GM12873 (cell line): Measurements from ENCODE around the gene SBF1.

Source experiments
- TF ChIP-seq, protein P1 (sequence below): IDR thresholded peaks from 2 replicates; pipeline ENCODE4 v1.5.1; 2012; ENCODE audit warnings: low read depth, mild to moderate bottlenecking, moderate library complexity, low read length, control low read depth; ENCODE audit not compliant: insufficient read depth; ENCODE audit errors: missing control alignments

Gene SBF1

DNA sequence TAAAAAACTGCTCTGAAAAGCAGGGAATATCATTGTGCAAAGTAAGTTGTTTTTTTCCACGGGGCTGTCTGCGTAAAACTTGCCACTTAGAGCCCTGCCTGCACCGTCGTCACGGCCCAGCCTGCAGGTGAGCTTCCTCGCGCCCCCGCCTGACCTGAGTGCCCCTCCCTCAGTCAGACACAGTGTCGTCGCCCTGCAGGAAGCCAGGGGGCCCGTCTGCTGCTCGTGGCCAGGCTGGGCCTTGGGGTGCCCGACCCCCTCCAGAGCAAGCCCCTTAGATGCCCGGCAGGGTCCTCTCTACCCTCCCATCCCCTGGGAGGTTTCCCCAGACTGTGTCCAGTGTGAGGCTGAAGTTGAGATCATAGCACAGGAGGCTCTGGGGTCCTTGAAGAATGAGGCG, 31.6 kb downstream of the SBF1 start:
- TF ChIP-seq, protein P1, sequence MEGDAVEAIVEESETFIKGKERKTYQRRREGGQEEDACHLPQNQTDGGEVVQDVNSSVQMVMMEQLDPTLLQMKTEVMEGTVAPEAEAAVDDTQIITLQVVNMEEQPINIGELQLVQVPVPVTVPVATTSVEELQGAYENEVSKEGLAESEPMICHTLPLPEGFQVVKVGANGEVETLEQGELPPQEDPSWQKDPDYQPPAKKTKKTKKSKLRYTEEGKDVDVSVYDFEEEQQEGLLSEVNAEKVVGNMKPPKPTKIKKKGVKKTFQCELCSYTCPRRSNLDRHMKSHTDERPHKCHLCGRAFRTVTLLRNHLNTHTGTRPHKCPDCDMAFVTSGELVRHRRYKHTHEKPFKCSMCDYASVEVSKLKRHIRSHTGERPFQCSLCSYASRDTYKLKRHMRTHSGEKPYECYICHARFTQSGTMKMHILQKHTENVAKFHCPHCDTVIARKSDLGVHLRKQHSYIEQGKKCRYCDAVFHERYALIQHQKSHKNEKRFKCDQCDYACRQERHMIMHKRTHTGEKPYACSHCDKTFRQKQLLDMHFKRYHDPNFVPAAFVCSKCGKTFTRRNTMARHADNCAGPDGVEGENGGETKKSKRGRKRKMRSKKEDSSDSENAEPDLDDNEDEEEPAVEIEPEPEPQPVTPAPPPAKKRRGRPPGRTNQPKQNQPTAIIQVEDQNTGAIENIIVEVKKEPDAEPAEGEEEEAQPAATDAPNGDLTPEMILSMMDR = no peak

DNA sequence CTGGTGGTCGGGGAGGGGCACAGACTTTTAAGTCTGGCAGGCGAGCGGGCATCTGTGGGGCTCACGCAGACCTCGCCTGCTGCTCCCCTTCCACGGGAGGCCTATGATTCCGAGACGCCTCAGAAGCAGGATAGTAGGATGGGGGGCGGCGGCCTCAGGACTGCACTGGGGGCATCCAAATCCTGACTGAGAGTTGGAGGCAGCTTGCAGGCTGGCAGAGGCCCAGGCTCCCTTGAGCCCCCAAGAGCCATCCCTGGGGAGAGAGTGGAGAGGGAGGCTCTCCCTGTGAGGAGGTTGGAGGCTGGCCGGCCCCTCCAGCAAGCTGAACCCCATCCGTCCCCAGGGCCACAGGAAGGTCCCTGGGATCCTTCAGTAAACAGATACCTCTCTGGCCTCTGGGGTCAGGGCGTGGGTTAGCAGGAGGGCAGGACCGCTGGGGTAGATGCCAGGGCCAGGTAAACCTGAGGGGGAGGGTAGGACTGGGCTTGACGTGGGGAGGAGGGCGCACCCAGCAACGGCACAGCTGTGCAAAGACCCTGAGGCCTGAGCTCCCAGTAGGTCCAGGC, 33.3 kb downstream of the SBF1 start:
- TF ChIP-seq, protein P1 = no peak

DNA sequence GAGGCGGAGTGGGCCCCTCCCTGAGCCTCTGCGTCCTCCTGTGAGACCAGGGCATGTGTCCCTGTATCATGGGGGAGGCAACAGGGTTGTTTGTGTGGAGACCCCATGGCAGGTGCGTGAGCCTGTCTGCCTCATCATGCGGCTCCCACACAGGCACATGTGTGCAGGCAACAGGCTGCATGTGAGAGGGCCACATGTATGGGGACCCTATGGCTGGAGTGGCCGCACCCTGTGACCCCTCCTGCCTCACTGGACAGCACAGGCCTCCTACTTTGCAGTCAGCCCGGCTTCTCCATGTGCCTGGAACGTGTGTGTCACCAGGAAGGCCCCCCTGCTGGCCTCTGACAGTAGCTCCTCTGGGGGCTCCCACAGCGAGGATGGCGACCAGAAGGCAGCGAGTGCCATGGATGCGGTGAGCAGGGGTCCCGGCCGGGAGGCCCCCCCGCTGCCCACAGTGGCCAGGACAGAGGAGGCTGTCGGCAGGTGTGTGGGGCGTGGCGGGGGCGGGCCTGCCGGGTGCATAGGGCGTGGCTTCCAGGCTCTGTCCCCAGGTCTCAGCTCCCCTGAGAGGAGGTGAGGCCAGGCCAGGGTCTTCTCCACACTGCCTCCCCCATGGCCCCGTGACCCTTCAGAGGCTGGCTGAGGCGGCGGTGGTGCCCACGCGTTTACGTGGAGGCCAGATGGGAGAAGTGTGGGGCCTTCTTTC, 34.1 kb downstream of the SBF1 start:
- TF ChIP-seq, protein P1 = no peak

DNA sequence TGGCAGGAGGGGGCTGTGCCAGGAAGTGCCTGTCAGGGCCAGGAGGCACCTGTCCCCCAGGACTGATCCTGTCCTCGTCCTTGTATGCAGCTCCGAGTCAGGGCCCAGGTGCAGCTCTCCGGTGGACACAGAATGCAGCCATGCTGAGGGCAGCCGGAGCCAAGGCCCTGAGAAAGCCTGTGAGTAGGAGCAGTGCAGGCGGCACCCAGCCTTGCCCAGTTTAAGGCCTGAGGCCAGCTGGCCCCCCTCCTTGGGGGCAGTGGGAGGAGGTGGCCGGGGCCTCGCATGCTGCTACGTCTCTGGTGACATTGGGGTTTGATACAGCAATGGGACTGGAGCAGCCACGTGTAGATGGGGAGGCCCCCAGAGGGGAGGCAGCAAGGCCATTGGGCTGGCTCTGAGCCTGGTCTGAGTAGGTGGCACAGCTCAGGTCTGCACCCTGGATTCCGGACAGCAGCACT, 34.9 kb downstream of the SBF1 start:
- TF ChIP-seq, protein P1 = no peak

DNA sequence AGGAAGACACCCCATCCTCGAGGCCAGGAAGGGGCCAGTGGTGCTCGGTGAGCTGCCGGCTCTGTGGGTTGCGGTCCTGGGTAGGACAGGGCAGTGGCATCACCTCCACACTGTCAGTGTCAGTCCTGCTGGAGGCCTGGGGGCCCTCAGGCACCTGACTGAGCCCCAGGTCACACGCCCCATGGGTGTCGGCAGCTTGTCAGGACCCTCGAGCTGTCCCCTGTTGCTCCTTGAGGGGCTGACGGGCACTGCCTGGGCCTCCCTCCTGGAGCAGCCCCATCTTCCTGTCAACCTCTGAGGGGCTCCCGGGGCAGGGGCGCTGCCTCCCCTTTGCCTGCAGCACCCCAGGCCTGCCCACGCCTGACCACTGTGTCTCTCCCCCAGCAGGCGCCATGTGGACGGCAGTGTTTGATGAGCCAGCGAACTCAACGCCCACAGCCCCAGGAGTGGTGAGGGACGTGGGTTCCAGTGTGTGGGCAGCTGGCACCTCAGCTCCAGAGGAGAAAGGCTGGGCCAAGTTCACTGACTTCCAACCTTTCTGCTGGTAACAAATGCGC, 35.4 kb downstream of the SBF1 start:
- TF ChIP-seq, protein P1 = no peak

DNA sequence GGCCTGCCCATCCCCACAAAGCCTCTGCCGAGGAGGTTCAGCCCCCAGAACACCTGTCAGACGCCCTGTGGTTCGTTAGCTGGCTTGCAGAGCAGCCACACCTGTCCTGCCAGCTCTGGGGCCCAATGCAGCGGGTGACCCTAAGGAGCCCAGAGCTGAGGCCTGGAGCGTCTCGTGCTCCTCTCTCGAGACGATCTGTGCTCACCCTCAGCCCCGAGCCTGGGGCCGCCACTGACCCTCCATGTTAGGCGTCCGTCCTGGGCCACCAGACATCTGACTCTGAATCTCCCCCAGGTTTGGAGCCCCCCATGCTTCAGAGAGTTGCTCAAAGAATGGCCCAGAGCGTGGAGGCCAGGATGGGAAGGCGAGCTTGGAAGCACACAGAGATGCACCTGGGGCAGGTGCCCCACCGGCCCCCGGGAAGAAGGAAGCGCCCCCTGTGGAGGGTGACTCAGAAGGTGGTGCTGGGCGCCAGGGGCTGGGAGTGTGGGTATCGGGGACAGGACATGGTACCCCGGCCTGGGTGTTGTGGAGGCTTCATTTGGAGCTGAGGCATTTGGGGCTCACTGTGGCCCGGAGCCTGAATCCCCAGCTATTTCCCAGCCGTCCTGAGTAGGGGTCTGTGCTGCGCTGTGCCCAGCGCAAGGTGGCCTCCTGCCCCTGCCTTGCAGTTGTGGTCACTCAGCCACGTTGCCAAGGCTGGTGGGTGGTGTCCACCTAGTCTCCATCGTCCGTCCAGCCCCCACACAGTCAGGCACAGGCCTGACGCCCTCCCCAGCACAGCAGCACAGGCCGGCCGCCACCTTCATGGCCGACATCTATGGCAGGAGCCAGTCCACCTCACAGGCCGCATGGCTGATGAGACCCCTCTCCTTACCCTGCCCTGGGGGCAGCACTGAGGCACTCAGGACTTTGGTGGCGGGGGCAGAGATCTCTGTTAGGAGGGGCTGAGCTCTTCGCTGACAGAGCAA, 36.2 kb downstream of the SBF1 start:
- TF ChIP-seq, protein P1 = no peak
